Mesendoderm (in vitro differentiated cells): ENCODE measurements around the gene CYP11A1.

Experiments used
- DNase-seq: peaks from one replicate; pipeline ENCODE4 v3.0.0; 2013
- H2AK5ac ChIP-seq: 2 replicates; pipeline ENCODE4 v1.6.1; 2013; ENCODE audit warnings: low read length, inconsistent platforms
- H2BK120ac ChIP-seq: 2 replicates; pipeline ENCODE4 v1.6.1; 2013; ENCODE audit warnings: low read depth, mild to moderate bottlenecking, low read length, moderate library complexity, mixed read lengths
- H2BK15ac ChIP-seq: replicated peaks from 2 replicates; pipeline ENCODE4 v1.6.1; 2013; ENCODE audit warnings: low read depth, mild to moderate bottlenecking, moderate library complexity
- H2BK5ac ChIP-seq: 2 replicates; pipeline ENCODE4 v1.6.1; 2013; ENCODE audit warnings: low read length, inconsistent platforms
- H3K18ac ChIP-seq: 2 replicates; pipeline ENCODE4 v1.6.1; 2013; ENCODE audit warnings: mild to moderate bottlenecking, low read length, mixed read lengths
- H3K23ac ChIP-seq: one replicate; pipeline ENCODE4 v1.6.1; 2013; ENCODE audit warnings: low read length
- H3K27ac ChIP-seq: 2 replicates; pipeline ENCODE4 v1.5.1; 2013; ENCODE audit warnings: low read depth, mild to moderate bottlenecking, inconsistent platforms, low read length, moderate library complexity
- H3K27me3 ChIP-seq: 2 replicates; pipeline ENCODE4 v1.6.1; 2013; ENCODE audit warnings: low read length, control low read depth, mild to moderate bottlenecking, inconsistent platforms; ENCODE audit not compliant: insufficient read depth, poor library complexity
- H3K36me3 ChIP-seq: 2 replicates; pipeline ENCODE4 v1.6.1; 2013; ENCODE audit warnings: low read length, inconsistent platforms; ENCODE audit not compliant: control insufficient read depth, insufficient read depth
- H3K4ac ChIP-seq: one replicate; pipeline ENCODE4 v1.6.1; 2013; ENCODE audit warnings: low read depth, mild to moderate bottlenecking, low read length, moderate library complexity
- H3K4me1 ChIP-seq: 2 replicates; pipeline ENCODE4 v1.6.1; 2013; ENCODE audit warnings: low read depth, low read length, inconsistent platforms; ENCODE audit not compliant: control insufficient read depth
- H3K4me2 ChIP-seq: 2 replicates; pipeline ENCODE4 v1.6.1; 2013; ENCODE audit warnings: low read length
- H3K4me3 ChIP-seq: 2 replicates; pipeline ENCODE4 v1.5.1; 2013; ENCODE audit warnings: mild to moderate bottlenecking, low read length
- H3K56ac ChIP-seq: one replicate; pipeline ENCODE4 v1.6.1; 2013; ENCODE audit warnings: low read length
- H3K79me1 ChIP-seq: 2 replicates; pipeline ENCODE4 v1.6.1; 2013; ENCODE audit warnings: low read length, inconsistent platforms
- H3K79me2 ChIP-seq: 2 replicates; pipeline ENCODE4 v1.6.1; 2013; ENCODE audit warnings: mild to moderate bottlenecking, low read length; ENCODE audit not compliant: control insufficient read depth, insufficient read depth
- H3K9ac ChIP-seq: 2 replicates; pipeline ENCODE4 v1.6.1; 2013; ENCODE audit warnings: low read length, inconsistent platforms
- H4K5ac ChIP-seq: one replicate; pipeline ENCODE4 v1.6.1; 2013; ENCODE audit warnings: low read length
- H4K8ac ChIP-seq: one replicate; pipeline ENCODE4 v1.6.1; 2013; ENCODE audit warnings: low read depth, mild to moderate bottlenecking, control low read depth, low read length, moderate library complexity
- WGBS: extraction: QIAGEN DNeasy Blood & Tissue Kit; methylation state at CpG from one replicate; pipeline ENCODE4 v1.1.7; 2013; ENCODE audit warnings: low lambda C conversion rate, missing lambda C conversion rate; ENCODE audit not compliant: insufficient coverage; ENCODE audit errors: extremely low coverage; 5-methylcytosine and 5-hydroxymethylcytosine counted together

The CYP11A1 gene

GRCh38 chr15:74399100-74399499, 31.7 kb upstream of the CYP11A1 start:
- no peaks in the 10 kb centered on the region for H3K4me1 ChIP-seq
- no peak overlapping the region for H3K27ac ChIP-seq

GRCh38 chr15:74398183-74398582, 30.7 kb upstream of the CYP11A1 start:
- H2BK15ac ChIP-seq = no peak overlapping the region
- H3K9ac ChIP-seq = no peak overlapping the region

More at GRCh38 chr15:74399100-74399499, 31.7 kb upstream of the CYP11A1 start:
- DNase-seq = no peak
- Histone ChIP-seq H2BK120ac (no peak overlapping the region), H3K4me2 (no peak overlapping the region), H2BK5ac (no peak overlapping the region), H3K27me3 (no peaks in the 10 kb centered on the region), H3K23ac (no peak overlapping the region), H3K56ac (no peak overlapping the region), H3K4me3 (no peak overlapping the region), H3K36me3 (no peaks in the 10 kb centered on the region), H3K18ac (no peak overlapping the region), H4K5ac (no peak overlapping the region), H2AK5ac (no peak overlapping the region), H3K4ac (no peak overlapping the region), H3K9ac (no peak overlapping the region), H3K79me1 (no peaks in the 10 kb centered on the region), H2BK15ac (no peak overlapping the region), H3K79me2 (no peaks in the 10 kb centered on the region), H4K8ac (no peak overlapping the region)
- no CpG with 5 or more reads among the region's 3 CpGs for WGBS

GRCh38 chr15:74397239-74398068, 30.0 kb upstream of the CYP11A1 start:
- H3K79me2 ChIP-seq = no peaks in the 10 kb centered on the region
- H3K36me3 ChIP-seq = no peaks in the 10 kb centered on the region
- DNase-seq = no peak
- H2BK5ac ChIP-seq = no peak overlapping the region
- H3K18ac ChIP-seq = no peak overlapping the region
- WGBS = no CpG with 5 or more reads among the region's 6 CpGs
- H3K4me3 ChIP-seq = no peak overlapping the region
- H2AK5ac ChIP-seq = no peak overlapping the region
- H4K5ac ChIP-seq = no peak overlapping the region
- no peak overlapping the region for H2BK120ac ChIP-seq
- no peak overlapping the region for H3K23ac ChIP-seq
- no peak overlapping the region for H4K8ac ChIP-seq
- H3K27me3 ChIP-seq = no peaks in the 10 kb centered on the region
- H3K27ac ChIP-seq = no peak overlapping the region
- no peak overlapping the region for H2BK15ac ChIP-seq
- no peak overlapping the region for H3K4ac ChIP-seq
- no peaks in the 10 kb centered on the region for H3K79me1 ChIP-seq
- no peak overlapping the region for H3K9ac ChIP-seq
- no peak overlapping the region for H3K4me2 ChIP-seq
- no peak overlapping the region for H3K56ac ChIP-seq
- H3K4me1 ChIP-seq = no peaks in the 10 kb centered on the region

More at GRCh38 chr15:74398183-74398582, 30.7 kb upstream of the CYP11A1 start:
- Histone ChIP-seq H3K79me1 (no peaks in the 10 kb centered on the region), H3K27me3 (no peaks in the 10 kb centered on the region), H2BK5ac (no peak overlapping the region), H3K4me3 (no peak overlapping the region), H3K36me3 (no peaks in the 10 kb centered on the region), H3K56ac (no peak overlapping the region), H3K4me2 (no peak overlapping the region), H3K79me2 (no peaks in the 10 kb centered on the region), H2AK5ac (no peak overlapping the region), H2BK120ac (no peak overlapping the region), H3K27ac (no peak overlapping the region), H3K4me1 (no peaks in the 10 kb centered on the region), H4K8ac (no peak overlapping the region), H3K4ac (no peak overlapping the region), H3K18ac (no peak overlapping the region), H4K5ac (no peak overlapping the region), H3K23ac (no peak overlapping the region)
- no peak for DNase-seq
- WGBS = no CpG with 5 or more reads among the region's 5 CpGs

- Histone ChIP-seq H3K56ac (peak overlapping the region; percentile 15), H3K4me1 (no peaks in the 10 kb centered on the region), H2BK120ac (no peak overlapping the region), H3K36me3 (no peaks in the 10 kb centered on the region), H2BK5ac (no peak overlapping the region), H3K27me3 (no peaks in the 10 kb centered on the region), H3K18ac (no peak overlapping the region), H3K9ac (no peak overlapping the region), H3K27ac (no peak overlapping the region), H3K79me1 (no peaks in the 10 kb centered on the region), H3K79me2 (no peaks in the 10 kb centered on the region), H3K4me2 (no peak overlapping the region), H4K8ac (no peak overlapping the region), H4K5ac (no peak overlapping the region), H2AK5ac (peak overlapping the region; percentile 82), H3K4me3 (no peak overlapping the region), H2BK15ac (no peak overlapping the region), H3K23ac (no peak overlapping the region), H3K4ac (no peak overlapping the region)
- peak; percentile 61 for DNase-seq
- WGBS = no CpG with 5 or more reads among the region's 9 CpGs
These were observed 29.2 kb upstream of the CYP11A1 start for GRCh38 chr15:74396445-74397238.

GRCh38 chr15:74396146-74396438, 28.6 kb upstream of the CYP11A1 start:
- no CpG with 5 or more reads among the region's 10 CpGs for WGBS
- no peak overlapping the region for H4K8ac ChIP-seq
- no peak overlapping the region for H3K9ac ChIP-seq
- H4K5ac ChIP-seq = no peak overlapping the region
- no peaks in the 10 kb centered on the region for H3K79me2 ChIP-seq
- H2BK5ac ChIP-seq = no peak overlapping the region
- H3K27me3 ChIP-seq = no peaks in the 10 kb centered on the region
- H2BK15ac ChIP-seq = no peak overlapping the region
- H2BK120ac ChIP-seq = no peak overlapping the region
- no peak overlapping the region for H3K4me3 ChIP-seq
- no peak overlapping the region for H3K4me2 ChIP-seq
- no peak overlapping the region for H2AK5ac ChIP-seq
- H3K23ac ChIP-seq = no peak overlapping the region
- H3K56ac ChIP-seq = no peak overlapping the region
- H3K4me1 ChIP-seq = no peaks in the 10 kb centered on the region
- no peak for DNase-seq
- no peak overlapping the region for H3K27ac ChIP-seq
- no peak overlapping the region for H3K4ac ChIP-seq
- H3K79me1 ChIP-seq = no peaks in the 10 kb centered on the region
- H3K36me3 ChIP-seq = no peaks in the 10 kb centered on the region
- H3K18ac ChIP-seq = no peak overlapping the region
